ENCODE results near the gene WDR7. TPM values are rescaled to one million over a fixed set of nuclear protein-coding genes. Genes with fewer than 3 reads are reported as not detected.

Gene WDR7
- total and polyA plus RNA-seq, 2 donors, result 9.1 to 70.8 TPM

GRCh38 chr18:57084331-57085271 lies 433.4 kb downstream of the WDR7 start:
- Histone ChIP-seq H3K4me3 (ENCODE audit: low read depth, low read length) (no peak overlapping the region), H3K36me3 (ENCODE audit: insufficient read depth) (no peaks in the 10 kb centered on the region), H3K4me1 (ENCODE audit: insufficient read depth) (no peaks in the 10 kb centered on the region), H3K27ac (ENCODE audit: low read depth) (no peak overlapping the region)
- 71% methylated on average over 11 of the region's 11 CpGs for WGBS
- no peak for DNase-seq (ENCODE audit: extremely low spot score)

DNA sequence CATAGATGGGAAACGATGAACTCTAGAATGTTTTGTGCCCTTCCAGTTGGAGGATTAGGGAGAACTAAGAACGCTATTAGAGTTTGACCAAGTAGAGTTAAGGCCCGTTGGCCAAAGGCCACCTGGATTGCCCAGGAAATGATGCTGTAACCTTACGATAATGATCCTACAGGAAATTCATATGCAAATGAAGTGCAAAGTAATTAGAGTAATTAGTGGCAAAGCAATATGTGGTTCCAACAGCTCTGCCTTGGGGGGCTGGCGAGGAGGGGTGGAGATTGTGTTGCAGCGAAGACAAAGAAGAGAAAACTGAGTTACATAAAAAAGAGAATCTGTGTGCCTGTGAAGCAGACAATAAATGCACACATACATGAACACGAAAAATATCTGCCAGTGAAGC lies 434.2 kb downstream of the WDR7 start:
- Histone ChIP-seq H3K4me1 (ENCODE audit: insufficient read depth) (no peaks in the 10 kb centered on the region), H3K36me3 (ENCODE audit: insufficient read depth) (no peaks in the 10 kb centered on the region), H3K27ac (ENCODE audit: low read depth) (no peak overlapping the region), H3K4me3 (ENCODE audit: low read depth, low read length) (no peak overlapping the region)
- WGBS, result 66% methylated on average over 7 of the region's 7 CpGs
- DNase-seq (ENCODE audit: extremely low spot score), result no peak

DNA sequence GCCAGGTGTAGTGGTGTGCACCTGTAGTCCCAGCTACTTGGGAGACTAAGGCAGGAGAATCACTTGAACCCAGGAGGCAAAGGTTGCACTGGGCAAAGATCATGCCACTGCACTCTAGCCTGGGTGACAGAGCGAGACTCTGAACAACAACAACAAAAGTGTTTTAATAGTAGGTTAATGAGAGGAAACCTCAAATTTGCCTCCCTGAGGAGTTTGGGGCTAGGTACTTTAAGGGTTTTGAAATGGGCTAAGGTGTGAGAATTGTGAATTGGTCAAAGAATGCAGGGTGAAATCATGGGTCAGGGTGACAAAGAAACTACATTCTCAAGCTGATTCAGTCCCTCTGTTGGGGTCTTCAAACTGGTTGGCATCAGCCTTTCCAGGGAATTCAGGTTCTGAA lies 435.0 kb downstream of the WDR7 start:
- WGBS, result 95% methylated on average over 1 of the region's 1 CpG

More for the DNA sequence above, 435.0 kb downstream of the WDR7 start:
- no peak overlapping the region for H3K27ac ChIP-seq (ENCODE audit: low read depth)
- H3K36me3 ChIP-seq (ENCODE audit: insufficient read depth), result no peaks in the 10 kb centered on the region
- no peak overlapping the region for H3K4me3 ChIP-seq (ENCODE audit: low read depth, low read length)
- no peak for DNase-seq (ENCODE audit: extremely low spot score)
- H3K4me1 ChIP-seq (ENCODE audit: insufficient read depth), result no peaks in the 10 kb centered on the region

Small RNA genes lying within 50 kb of the gene (small RNA-seq; reads per million reads assigned to genes)
- gene RF00012 (not detected), gene RF00019 (not detected)

Other genes starting within 250 kb of the WDR7 start
- 61.7 TPM for gene TXNL1, start 12.8 kb upstream of the WDR7 start, total RNA-seq
- gene TXNL1, start 12.8 kb upstream of the WDR7 start, polyA plus RNA-seq, result 50.2 TPM